ENCODE measurements around the gene INKA2. TPM values are rescaled to one million over a fixed set of nuclear protein-coding genes. Genes with fewer than 3 reads are reported as not detected.

Gene INKA2
- total RNA-seq, 1 experiment from 2014 or later: 12.3 TPM

DNA sequence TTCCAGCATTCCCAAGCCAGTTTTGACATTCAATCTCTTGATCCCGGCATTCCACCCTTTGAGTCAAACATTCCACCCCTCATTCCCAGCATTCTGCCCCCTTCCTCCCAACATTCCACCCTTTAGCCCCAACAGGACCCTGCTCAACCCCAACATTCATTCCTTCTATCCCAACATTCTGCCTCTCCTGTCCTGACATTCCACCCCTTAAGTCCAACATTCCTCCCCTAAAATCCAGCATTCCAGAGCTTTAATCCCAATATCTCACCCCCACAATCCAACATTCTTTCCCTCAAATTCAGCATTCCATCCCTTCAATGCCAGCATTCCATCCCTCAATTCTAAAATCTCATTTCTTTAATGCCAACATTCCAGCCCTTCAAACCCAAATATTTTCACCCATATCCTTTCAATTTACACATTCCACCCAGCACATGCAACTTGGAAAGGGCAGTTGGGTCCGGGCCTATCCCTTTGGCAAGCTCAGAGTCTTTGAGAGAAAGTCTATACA lies 39.4 kb upstream of the INKA2 start:
- DNase-seq: no peak

More for the DNA sequence above, 39.4 kb upstream of the INKA2 start:
- Histone ChIP-seq H2BK12ac (ENCODE audit: insufficient read length, low read depth, low read length) (no peak overlapping the region), H3K9me3 (ENCODE audit: control insufficient read depth, low read depth, low read length) (no peaks in the 10 kb centered on the region), H3K23ac (ENCODE audit: insufficient read length, low read depth, low read length) (no peak overlapping the region), H3K79me1 (ENCODE audit: insufficient read depth, low read depth, low read length, poor library complexity, severe bottlenecking) (no peaks in the 10 kb centered on the region), H2BK15ac (ENCODE audit: low read depth, low read length) (no peak overlapping the region), H3K27ac (ENCODE audit: insufficient read length, low read depth, low read length) (no peak overlapping the region), H3K23me2 (ENCODE audit: insufficient read length, low read depth, low read length, poor library complexity, severe bottlenecking) (no peaks in the 10 kb centered on the region), H2BK20ac (ENCODE audit: low read depth, low read length, poor library complexity, severe bottlenecking) (no peak overlapping the region), H3K18ac (ENCODE audit: insufficient read length, low read depth, low read length) (no peak overlapping the region), H3K27me3 (ENCODE audit: insufficient read depth, low read length) (no peaks in the 10 kb centered on the region; the same call in 1 of the 2 replicates), H3K4me2 (ENCODE audit: insufficient read depth, insufficient read length, low read length) (no peak overlapping the region), H4K91ac (ENCODE audit: insufficient read length, low read depth, low read length) (no peak overlapping the region), H3K4me1 (ENCODE audit: insufficient read depth, low read length) (no peaks in the 10 kb centered on the region; the same call in 1 of the 2 replicates), H2BK5ac (ENCODE audit: insufficient read length, low read length) (no peak overlapping the region), H3K79me2 (ENCODE audit: insufficient read depth, low read length) (no peaks in the 10 kb centered on the region), H3K56ac (ENCODE audit: insufficient read length, low read depth, low read length) (no peak overlapping the region), H2AK5ac (ENCODE audit: insufficient read length, low read length) (no peak overlapping the region), H3T11ph (ENCODE audit: low read length) (no peak overlapping the region), H4K5ac (ENCODE audit: insufficient read length, low read depth, low read length) (no peak overlapping the region), H2BK120ac (ENCODE audit: low read depth, low read length, poor library complexity, severe bottlenecking) (no peak overlapping the region), H3K9ac (ENCODE audit: extremely low read depth, insufficient read length, low read length) (no peak overlapping the region), H3K4ac (ENCODE audit: low read depth, low read length) (no peak overlapping the region), H4K20me1 (ENCODE audit: control insufficient read depth, insufficient read depth, insufficient read length) (no peaks in the 10 kb centered on the region), H3K14ac (ENCODE audit: insufficient read depth, low read length) (no peak overlapping the region), H2AFZ (ENCODE audit: low read length) (no peak overlapping the region), H4K8ac (replicated peaks; ENCODE audit: insufficient read length, low read depth, low read length) (no peak overlapping the region)
- TF ChIP-seq, protein P1, sequence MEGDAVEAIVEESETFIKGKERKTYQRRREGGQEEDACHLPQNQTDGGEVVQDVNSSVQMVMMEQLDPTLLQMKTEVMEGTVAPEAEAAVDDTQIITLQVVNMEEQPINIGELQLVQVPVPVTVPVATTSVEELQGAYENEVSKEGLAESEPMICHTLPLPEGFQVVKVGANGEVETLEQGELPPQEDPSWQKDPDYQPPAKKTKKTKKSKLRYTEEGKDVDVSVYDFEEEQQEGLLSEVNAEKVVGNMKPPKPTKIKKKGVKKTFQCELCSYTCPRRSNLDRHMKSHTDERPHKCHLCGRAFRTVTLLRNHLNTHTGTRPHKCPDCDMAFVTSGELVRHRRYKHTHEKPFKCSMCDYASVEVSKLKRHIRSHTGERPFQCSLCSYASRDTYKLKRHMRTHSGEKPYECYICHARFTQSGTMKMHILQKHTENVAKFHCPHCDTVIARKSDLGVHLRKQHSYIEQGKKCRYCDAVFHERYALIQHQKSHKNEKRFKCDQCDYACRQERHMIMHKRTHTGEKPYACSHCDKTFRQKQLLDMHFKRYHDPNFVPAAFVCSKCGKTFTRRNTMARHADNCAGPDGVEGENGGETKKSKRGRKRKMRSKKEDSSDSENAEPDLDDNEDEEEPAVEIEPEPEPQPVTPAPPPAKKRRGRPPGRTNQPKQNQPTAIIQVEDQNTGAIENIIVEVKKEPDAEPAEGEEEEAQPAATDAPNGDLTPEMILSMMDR (conservative IDR thresholded peaks at IDR 0.05): no peak
- Mint-ChIP-seq H3K4me3 (no peak overlapping the region), H3K27ac (no peak overlapping the region), H3K36me3 (ENCODE audit: insufficient read depth in 1 of 3, low read depth in 3 of 3) (no peaks in the 10 kb centered on the region; a peak in 1 of 7 replicates), H3K27me3 (ENCODE audit: low read depth) (no peaks in the 10 kb centered on the region; the same call in 1 of the 2 replicates), H3K4me1 (peaks cover 22 to 25% of the 10 kb centered on the region in 2 experiments), H3K9me3 (no peaks in the 10 kb centered on the region)
- WGBS (ENCODE audit: extremely low coverage, insufficient read length, low lambda C conversion rate): no CpG with 5 or more reads among the region's 2 CpGs
